Measurements from ENCODE around the gene SEMA7A.

SEMA7A gene

DNA sequence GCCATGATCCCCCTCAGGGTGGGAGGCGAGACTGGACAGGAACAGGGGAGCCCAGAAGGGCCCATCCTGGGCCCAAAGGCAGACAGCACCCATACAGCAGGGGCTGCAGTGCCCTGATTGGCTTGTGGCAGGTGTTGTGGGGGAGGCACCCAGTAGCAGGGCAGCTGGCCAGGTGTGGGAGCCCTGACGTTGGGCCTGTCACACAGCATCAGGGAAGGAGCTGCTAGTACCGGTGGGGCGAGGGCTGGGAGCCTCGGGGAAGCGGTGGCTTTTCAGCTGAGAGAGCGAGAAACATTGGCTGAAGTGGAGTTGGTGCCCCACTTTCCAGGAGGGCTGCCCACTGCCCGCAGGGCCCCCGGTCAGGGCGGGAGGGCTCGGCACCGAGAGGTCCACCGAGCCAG, 46.6 kb downstream of the SEMA7A start:
- DNase-seq (ENCODE audit: low read depth), result no peak

DNA sequence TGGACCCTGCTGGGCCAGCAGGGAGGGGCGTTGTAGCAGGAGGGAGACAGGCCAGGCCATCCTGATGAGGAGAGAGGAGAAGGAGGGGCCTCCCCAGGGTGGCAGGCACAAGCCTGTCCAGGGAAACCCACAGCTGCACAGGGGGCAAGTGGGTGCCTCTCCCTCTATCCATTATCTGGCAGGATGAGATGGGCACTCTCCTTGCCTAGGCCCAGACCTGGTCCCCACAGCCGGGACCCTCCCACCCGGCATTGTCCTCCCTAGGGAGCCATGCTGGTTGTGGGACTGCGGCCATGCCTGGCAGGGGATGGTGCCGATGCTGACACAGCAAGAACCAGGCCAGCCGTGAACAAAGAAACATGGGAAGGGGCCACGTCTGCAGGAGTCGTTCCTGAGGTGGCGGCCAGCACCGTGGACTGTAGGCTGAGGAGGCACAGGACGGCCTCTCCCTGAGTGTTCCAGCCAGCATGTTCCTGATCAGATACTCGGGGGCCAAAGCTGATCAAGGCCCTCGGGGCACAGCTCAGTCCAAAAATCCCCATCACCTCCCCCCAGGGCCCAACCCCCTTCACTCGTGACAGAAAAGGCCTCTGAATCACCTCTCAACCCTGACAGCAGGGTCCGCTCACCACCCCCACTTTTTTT, 47.1 kb downstream of the SEMA7A start:
- no peak for DNase-seq (ENCODE audit: low read depth)

DNA sequence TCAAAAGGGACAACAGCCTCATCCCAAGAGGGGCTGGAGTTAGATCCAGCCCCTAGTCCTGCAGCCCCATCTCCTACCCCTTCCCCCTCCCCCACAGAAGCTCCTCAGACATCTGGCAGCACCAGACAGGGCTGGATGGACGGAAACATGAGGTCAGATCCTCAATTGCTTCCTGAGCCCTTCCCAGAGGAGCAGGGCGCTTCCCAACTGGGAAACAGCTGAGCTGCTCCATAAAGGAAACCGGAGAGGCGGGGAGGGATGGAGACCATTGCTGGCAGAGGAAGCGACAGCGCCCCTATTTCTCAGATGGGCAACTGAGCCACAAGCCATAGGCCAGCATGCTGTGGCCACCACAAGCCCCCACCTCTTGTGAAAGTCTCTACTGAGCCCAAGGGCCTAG, 48.0 kb downstream of the SEMA7A start:
- DNase-seq (ENCODE audit: low read depth), result no peak

DNA sequence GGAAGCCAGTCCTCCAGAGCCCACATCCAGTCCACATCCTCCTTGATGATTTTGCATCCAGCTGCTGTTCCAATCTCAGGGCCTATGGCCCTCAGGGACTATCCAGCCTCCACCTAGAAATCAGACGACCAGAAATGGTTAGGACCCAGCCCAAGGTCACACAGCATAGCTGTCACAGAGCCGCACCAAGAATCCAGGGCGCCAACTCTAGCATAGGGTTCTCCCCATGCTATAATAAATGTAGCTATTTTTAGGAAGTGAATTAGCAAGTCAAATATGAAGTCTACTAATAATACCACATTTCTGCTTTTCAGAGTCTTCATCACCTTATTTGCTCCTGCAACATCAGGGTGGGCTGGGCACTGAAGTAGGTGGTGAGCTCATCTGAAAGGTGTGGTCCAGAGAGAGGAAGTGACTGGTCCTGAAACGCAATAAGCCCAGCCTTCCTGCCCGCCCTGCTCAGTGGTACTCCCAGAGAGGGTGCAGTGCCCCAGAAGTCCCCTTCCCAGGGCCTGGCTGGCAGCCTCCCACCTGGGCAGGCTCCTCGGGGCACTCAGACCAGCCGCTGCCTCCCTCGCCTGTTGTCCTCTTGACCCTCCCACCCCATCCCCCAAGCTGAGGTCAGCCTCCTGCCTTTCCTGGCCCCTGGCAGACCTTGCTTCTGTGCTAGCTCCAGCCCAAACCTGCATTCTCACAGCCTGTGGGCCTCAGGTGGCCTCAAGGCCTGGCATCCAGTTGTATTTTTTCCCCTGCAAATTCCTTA, 48.7 kb downstream of the SEMA7A start:
- DNase-seq (ENCODE audit: low read depth), result no peak

DNA sequence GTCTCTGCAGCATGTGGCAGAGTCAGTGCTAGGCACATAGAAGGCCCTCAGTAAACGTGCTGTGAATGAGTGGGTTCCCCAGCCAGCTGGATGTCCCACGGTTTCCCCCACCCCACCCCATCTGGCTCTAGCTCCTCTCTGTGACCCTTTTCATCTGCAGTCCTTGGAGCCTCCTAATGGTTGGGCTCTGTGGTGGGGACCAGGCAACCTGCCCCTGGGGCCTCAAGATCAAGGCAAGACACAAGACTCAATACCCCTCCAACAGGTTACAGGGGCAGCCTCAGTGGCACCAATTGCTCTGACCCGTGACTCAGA, 49.2 kb downstream of the SEMA7A start:
- no peak for DNase-seq (ENCODE audit: low read depth)

DNA sequence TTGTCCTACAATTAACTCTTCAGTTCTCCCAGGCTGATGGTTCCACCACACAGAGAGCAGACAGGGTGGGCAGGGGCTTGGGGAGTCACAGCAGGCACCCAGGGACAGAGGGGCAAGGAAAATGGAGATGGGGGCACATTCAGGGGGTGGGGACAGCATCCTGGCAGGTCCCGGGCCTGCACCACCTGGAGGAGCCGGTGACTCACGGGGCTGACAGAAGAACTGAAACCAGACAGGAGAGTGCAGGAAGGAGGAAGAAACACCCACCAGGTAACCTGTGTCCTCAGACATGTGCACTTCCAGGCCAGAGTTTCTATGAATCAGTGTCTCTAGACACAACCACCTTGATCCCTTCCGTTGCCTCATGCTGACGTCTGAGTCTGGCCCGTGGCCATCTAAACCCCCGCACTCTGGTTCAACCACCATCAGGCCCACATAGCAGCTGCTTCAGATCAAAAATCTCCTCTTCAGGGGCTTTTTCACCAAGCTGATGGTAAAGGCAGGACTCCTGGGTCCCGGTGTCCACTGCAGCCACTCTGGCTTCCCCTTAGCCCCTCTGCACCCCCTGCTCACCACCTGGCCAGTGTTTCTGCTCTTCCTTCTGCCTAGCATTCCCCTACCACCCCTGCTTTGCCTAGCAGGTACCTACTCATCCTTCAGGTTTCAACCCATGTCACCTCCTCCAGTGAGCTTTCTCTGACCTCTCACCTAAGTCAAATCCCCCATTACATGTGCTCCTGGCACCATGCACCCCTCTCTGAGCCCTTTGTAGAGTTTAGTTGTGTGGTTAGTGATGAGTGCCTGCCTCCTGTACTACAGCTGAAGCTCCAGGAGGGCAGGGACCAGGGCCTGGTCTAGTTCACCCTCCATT, 49.8 kb downstream of the SEMA7A start:
- peak; percentile 59 for DNase-seq (ENCODE audit: low read depth)

DNA sequence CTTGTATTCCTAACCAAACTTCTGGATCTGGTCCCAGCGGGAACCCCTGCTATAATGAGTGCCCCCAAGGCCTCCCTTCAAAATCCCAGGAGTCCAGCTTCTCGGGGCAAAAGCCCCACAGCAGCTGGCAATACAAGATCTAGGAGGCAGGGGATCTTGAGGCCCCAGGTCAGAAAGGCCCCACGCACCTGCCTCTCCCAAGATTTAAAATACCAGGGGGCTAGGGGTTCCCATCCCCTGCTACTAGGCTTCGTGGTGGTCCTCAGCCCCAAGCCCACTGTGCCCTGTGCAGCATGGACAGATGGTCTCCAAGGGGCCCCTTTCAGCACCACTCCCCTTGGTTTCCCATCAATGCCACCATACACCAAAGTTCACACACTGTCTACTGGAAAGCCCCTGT, 50.5 kb downstream of the SEMA7A start:
- no peak for DNase-seq (ENCODE audit: low read depth)

DNA sequence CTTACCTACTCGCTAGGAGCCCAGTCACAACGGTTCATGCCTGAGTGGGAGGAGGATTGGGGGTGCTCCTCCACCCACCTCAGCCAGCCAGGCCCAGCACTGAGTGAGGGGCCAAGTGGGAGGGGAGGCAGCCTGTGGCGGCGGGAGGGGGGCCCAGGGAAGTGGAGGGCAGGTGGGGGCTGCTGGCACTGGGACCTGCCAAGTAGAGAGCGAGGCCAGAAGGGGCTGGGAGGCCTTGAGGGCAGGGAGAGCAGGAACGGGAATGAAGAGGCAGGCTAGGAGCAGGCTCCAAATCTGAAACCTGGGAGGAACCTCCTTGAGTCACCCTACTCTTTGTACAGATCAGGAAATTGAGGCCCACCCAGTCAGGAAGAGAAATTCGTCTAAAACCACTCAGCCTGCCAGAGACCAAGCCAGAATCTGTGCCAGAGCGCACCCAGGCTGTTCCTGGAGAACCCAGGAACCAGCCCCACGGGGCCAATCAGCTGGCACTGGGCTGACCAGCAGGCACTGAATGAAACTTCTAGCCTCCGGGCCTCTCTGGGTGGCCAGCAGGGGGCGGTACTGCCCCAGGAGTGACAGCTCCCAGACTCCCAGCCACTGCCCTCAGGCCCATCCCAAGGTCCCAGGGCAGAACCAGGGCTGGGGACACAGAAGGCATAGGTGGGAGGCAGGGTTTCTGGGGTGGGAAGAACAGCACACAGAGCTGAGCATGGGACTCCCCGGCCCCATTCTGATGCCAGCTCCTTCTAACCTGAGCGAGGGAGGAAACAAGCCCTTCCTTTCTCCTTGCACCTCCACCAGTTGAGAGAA, 51.5 kb downstream of the SEMA7A start:
- peak; percentile 67 for DNase-seq (ENCODE audit: low read depth)

DNA sequence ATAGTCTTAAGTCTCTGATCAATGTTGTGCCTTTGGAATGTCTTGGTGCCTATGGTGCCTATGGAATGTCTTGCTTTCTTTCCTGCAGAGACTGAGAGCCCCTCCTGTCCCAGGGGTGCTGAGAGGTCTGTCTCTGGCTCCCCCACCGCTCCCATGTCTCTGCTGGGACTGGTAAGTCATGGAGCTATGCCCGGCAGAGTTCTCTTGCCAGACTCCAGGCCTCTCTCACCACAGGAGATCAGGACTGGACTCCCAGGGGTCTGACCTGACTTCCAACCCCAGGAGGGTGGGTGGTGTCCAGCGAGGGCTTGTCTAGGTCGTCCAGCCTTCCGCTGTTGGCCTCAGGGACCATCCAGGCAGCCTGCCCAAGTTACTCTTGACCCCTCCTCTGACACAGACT, 52.3 kb downstream of the SEMA7A start:
- no peak for DNase-seq (ENCODE audit: low read depth)

DNA sequence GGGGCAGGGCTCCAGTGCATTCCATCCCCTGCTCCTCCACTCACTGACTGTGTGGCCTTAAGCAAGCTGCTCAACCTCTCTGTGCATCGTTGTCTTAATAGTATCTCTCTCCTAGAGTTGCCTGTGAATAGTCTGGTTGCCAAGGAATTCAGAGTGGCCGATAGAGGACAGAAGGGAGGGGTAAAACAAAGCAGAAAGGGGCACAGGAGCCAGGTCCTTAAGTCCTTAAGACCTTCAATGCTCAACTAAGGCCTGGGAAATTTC, 52.6 kb downstream of the SEMA7A start:
- DNase-seq (ENCODE audit: low read depth), result no peak

DNA sequence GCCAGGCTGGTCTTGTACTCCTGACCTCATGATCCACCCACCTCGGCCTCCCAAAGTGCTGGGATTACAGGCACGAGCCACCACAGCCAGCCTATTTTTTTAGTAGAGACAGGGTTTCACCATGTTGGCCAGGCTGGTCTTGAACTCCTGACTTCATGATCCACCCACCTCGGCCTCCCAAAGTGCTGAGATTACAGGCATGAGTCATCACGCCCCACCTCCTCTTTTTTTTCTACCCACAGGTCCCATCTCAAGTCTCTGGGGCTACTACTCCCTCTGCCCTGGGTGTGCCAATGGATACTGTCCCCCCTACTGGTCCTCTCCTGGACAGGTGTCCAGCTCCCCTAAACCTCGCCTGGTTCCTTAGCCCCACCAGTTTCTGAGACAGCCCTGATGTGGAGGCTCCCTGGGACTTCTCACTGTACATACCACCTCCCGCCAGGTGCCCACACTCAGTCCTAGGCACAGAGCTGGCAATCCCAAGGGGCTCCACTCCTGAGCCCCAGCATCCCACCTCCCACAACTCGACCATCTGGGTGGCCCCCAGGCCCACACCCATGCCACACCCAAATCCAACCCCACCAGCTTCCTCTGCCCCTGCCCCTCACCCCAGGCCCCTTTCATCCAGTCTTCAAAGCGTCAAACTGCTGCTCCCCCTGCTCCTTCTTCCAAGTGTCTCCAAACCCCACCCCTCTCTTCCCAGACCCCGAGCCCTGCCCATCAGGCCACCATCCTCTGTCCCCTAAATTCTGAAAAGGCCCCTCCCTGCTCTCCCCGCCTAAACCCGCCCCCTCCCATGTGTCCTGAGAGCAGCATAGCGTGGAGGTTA, 53.2 kb downstream of the SEMA7A start:
- no peak for DNase-seq (ENCODE audit: low read depth)

DNA sequence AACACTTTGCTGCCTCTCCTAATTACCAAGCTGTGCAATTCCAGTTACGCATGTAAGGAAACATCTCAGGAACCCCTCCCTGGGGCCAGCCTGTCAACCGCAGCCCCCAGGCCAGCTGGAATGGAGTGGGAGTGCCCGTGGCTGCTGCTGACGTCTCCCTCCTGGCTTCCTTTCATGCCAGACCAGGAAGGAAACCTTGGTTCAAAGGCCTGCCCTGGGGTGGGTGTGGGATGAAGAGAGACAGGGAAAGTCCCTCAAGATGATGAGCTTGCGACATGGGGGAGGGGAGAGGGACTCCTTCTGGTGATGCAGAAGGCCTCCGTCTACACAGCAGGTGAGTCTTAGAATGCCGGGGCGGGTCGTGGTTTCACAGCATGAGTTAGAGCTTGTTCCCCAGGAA, 54.9 kb downstream of the SEMA7A start:
- DNase-seq (ENCODE audit: low read depth), result peak; percentile 68

DNA sequence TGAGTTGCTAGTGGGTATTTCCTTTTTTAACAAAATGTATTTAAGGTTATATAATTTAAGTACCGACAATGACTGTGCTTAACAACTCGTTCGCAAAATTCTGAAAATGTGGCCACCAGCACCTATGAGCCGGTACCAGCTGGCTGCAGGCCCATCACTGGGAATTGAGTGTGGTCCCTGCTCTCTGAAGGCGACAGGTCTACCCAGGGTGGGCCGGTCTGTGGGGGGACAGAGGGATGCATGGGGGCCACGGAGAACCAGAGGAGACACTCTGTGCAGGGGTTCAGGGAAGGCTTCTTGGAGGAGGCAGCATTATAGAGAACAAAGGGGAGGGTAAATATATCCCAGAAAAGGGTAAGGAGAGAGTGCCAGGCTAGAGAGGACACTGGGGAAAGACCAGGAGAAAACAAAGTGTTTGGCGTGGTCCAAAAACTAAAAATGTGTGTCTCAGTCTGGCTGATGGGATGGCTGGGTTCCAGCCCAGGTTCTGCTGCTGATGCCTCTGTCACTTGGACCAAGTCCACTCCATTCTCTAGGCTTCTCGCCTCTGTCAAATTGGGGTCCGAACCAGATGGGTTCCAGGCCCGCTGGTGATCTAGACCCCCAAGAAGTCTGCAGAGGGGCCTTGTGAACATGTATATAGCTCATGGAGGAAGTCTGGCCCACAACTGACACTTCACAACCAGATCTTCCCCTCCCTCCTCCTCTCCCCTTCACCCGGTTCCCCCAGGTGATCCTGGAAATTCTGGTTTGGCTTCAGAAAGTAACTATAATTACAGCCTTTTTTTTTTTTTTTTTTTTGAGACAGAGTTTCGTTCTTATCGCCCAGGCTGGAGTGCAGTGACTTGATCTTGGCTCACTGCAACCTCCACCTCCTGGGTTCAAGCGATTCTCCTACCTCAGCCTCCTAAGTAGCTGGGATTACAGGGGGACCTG, 55.7 kb downstream of the SEMA7A start:
- no peak for DNase-seq (ENCODE audit: low read depth)

DNA sequence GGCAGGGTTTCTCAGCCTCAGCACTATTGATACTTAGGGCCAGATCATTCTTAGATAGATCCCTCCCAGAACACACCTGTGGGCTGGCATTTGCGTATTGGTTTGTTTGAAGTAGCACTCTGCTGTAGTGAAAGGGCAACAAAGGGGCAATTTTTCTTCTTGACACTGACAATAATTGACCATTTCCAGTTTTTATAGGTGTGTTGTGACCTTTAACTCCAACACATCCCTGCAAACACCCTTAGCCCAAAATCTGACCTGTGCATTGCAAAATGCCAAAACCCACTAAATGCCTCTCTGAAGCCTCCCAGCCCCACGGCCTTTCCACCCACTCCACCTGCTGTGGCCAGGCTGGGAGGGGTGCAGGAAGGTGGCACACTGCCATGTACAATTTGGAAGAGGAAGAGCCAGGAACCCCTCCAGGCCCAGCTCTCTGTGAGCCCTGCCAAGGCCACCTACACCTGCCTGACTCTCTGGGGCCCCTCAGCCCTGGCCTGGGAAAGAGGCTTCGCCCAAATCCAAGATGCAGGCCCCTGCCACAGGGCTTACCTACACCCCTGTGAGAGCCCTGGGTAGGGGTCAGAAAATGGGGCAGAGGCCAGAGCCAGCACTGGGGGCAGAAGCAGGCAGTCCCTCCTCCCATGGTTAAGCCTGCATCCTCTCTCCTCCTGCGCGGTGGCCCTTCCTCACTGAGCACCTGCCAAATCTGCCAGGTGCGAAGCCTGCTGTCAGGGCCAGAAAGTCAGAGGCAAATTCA, 56.8 kb downstream of the SEMA7A start:
- no peak for DNase-seq (ENCODE audit: low read depth)

DNA sequence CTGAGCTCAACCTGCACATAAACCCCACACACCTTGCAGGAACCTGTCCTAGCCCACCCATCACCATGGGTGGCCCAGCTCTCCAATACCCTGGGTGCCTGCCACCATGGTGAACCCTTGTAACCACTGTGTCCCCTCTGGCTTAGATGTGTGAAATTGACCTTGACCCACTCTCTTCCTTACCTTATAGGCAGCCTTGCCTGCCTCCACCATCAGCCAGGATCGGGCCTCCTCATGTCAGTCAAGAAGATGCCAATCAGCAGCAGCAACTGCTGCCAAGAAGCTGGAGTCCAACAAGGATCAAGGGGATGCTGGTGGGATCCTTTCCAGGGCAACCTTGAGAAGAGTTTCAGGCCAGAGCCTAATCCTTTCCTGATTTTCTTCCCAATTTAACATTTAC, 57.5 kb downstream of the SEMA7A start:
- DNase-seq (ENCODE audit: low read depth), result no peak

DNA sequence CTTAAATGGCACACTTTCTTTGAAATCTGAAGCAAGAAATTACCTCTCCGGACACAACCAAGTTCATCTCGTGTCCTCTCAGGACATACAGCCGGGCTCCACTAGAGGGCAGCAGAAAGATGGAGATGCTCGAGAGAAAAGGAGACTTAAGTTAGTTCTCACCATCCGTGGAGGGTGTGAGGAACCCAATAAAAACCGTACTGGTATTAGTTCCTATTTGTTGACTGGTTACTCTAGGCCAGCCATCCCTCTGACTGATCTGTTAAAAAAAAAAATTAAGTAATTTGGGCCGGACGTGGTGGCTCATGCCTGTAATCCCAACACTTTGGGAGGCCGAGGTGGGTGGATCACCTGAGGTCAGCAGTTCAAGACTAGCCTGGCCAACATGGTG, 58.5 kb downstream of the SEMA7A start:
- peak; percentile 80 for DNase-seq (ENCODE audit: low read depth)

DNA sequence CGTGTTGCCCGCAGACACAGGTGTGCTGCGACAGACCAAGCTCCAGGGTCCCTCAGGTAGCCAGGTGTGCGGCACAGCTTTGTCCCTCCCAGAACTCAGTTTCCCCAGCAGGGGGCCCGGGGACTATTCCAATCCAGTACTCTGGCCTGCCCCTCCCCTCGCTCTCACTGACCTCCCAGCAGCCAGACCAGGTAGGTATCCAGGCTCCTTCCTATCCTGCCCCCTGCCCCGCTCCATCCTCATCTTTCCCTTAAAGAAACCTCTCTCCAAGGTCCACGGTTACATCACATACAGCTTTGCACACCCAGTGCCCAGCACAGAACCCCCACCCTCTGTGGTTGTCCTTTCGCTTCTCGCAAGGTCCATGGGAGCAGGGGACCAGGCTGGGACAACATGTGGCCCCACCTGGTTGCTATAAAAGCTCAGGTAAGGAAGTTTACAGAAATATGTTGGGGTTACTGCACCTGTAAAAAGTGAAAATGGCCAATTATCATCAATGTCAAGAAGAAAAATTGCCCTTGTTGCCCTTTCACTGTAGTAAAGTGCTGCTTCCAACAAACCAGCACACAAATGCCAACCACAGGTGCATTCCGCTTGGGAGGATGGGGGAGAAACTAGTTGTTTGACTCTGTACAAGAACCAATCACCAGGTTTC, 59.0 kb downstream of the SEMA7A start:
- no peak for DNase-seq (ENCODE audit: low read depth)

DNA sequence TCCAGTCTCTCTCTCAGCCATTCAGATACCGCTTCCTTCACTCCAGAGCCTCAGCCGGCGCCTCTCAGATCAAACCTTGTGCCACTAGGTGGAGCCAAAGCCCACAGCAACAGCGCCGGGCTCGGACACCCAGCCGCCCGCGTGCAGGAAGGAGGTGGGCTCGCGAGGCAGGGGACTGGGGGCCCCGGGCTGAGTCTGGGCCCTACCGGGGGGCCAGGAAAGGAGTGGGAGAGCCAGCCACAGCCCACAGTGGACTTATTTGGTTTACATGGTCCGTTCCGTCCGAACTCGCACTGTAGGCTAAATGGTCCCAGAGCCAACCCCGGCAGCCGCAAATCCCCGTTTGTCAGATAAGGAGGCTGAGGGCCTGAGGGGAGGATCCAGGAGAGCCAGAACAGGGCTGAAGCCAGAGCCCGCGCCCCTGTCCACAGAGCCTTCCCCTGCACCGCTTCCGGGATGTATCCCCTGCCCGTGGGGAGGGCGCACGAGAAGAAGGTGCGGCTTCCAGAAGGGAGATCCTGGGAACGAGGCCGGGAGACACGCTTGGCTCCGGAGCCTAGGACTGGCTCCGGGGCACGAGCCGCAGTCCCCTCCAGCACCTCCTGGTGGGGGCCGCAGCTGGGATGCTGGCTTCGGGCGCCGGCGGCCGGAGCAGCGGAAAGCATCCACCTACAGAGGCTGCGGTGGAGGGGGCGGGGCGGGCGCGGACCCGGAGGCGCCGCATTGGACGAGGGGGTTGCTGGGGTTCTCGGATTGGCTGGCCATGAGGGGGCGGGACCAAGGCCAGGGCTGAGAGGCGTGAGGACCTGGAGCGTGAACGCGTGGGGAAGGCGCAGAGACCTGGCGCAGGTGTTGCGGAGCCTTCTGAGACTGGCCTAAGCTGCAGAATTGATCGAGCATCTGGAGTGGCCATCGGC, 59.8 kb downstream of the SEMA7A start:
- DNase-seq (ENCODE audit: low read depth), result peak; percentile 92

Measured in activated T-cell treated with anti-CD3 and anti-CD28 coated beads for 24 hours (primary cell).